KMS-11 (cell line): Measurements from ENCODE around the gene ADAP1.
"Not testable (repeated sequence)": the region's sequence is repeated elsewhere in the genome, so short reads cannot be mapped to it uniquely, and the experiment has no call there.

Experiments
- H2AFZ ChIP-seq: fragments of 200-600 bp; sonication (generic); 2 replicates; pipeline ENCODE4 v1.6.1; 2016; ENCODE audit warnings: antibody characterized with exemption, mixed run types, low read depth
- H3K27ac ChIP-seq: fragments of 200-600 bp; sonication (generic); 2 replicates; pipeline ENCODE4 v1.6.1; 2016; ENCODE audit warnings: mild to moderate bottlenecking, mixed run types
- H3K27me3 ChIP-seq: fragments of 200-600 bp; sonication (generic); 2 replicates; pipeline ENCODE4 v1.6.1; 2017; ENCODE audit warnings: mild to moderate bottlenecking, low read depth, mixed run types, moderate library complexity; ENCODE audit not compliant: insufficient read depth
- H3K36me3 ChIP-seq: fragments of 200-600 bp; sonication (generic); 2 replicates; pipeline ENCODE4 v1.6.1; 2017; ENCODE audit warnings: mild to moderate bottlenecking, mixed run types; ENCODE audit not compliant: insufficient read depth
- H3K4me1 ChIP-seq: fragments of 200-600 bp; sonication (generic); 2 replicates; pipeline ENCODE4 v1.6.1; 2016; ENCODE audit warnings: mild to moderate bottlenecking, low read depth, mixed run types; ENCODE audit not compliant: poor library complexity, severe bottlenecking
- H3K4me2 ChIP-seq: fragments of 200-600 bp; sonication (generic); 2 replicates; pipeline ENCODE4 v1.7.0; 2016; ENCODE audit warnings: mild to moderate bottlenecking, mixed run types
- H3K4me3 ChIP-seq: fragments of 200-600 bp; sonication (generic); IDR thresholded peaks from 2 replicates; pipeline ENCODE4 v1.6.1; 2017; ENCODE audit warnings: low read depth, low read length, mixed read lengths; ENCODE audit not compliant: insufficient read depth
- H3K79me2 ChIP-seq: fragments of 200-600 bp; sonication (generic); 2 replicates; pipeline ENCODE4 v1.6.1; 2016; ENCODE audit warnings: low read depth, mixed run types; ENCODE audit not compliant: insufficient read depth
- H3K9ac ChIP-seq: fragments of 200-600 bp; sonication (generic); 2 replicates; pipeline ENCODE4 v1.6.1; 2016; ENCODE audit warnings: mild to moderate bottlenecking, mixed run types
- H4K20me1 ChIP-seq: fragments of 200-600 bp; sonication (generic); 2 replicates; pipeline ENCODE4 v1.6.1; 2016; ENCODE audit warnings: mild to moderate bottlenecking, mixed run types; ENCODE audit not compliant: insufficient read depth
- CTCF ChIP-seq: fragments of 200-600 bp; sonication (generic); conservative IDR thresholded peaks from 2 replicates; pipeline ENCODE4 v1.6.1; 2017; ENCODE audit warnings: low read depth, mild to moderate bottlenecking, antibody characterized with exemption, low read length, moderate library complexity, mixed read lengths

Gene ADAP1

GRCh38 chr7:946256-946996 lies 8.1 kb downstream of the ADAP1 start:
- Histone ChIP-seq H3K9ac (no peak overlapping the region), H3K4me2 (no peak overlapping the region), H3K27ac (no peak overlapping the region), H3K79me2 (no peaks in the 10 kb centered on the region), H2AFZ (no peak overlapping the region), H3K4me3 (no peak overlapping the region), H3K27me3 (peaks cover 15% of the 10 kb centered on the region), H4K20me1 (no peaks in the 10 kb centered on the region), H3K4me1 (peaks cover 19% of the 10 kb centered on the region), H3K36me3 (no peaks in the 10 kb centered on the region)
- no peak for TF ChIP-seq CTCF

GRCh38 chr7:945556-946255 lies 8.8 kb downstream of the ADAP1 start:
- Histone ChIP-seq H4K20me1 (no peaks in the 10 kb centered on the region), H3K27ac (no peak overlapping the region), H3K9ac (no peak overlapping the region), H3K27me3 (peaks cover 22% of the 10 kb centered on the region), H3K36me3 (no peaks in the 10 kb centered on the region), H3K79me2 (no peaks in the 10 kb centered on the region), H3K4me1 (peaks cover 16% of the 10 kb centered on the region), H3K4me3 (no peak overlapping the region), H3K4me2 (no peak overlapping the region), H2AFZ (no peak overlapping the region)
- TF ChIP-seq CTCF: no peak

- no peak for TF ChIP-seq CTCF
- H3K27me3 ChIP-seq: peaks cover 28% of the 10 kb centered on the region
- H3K36me3 ChIP-seq: no peaks in the 10 kb centered on the region
- H3K27ac ChIP-seq: no peak overlapping the region
- H2AFZ ChIP-seq: no peak overlapping the region
- no peak overlapping the region for H3K4me3 ChIP-seq
- H3K4me2 ChIP-seq: no peak overlapping the region
- H4K20me1 ChIP-seq: no peaks in the 10 kb centered on the region
- peaks cover 11% of the 10 kb centered on the region for H3K4me1 ChIP-seq
- no peaks in the 10 kb centered on the region for H3K79me2 ChIP-seq
- no peak overlapping the region for H3K9ac ChIP-seq
These were observed 9.3 kb downstream of the ADAP1 start for GRCh38 chr7:945147-945555.

- Histone ChIP-seq H3K4me1 (peaks cover 7% of the 10 kb centered on the region), H2AFZ (no peak overlapping the region), H3K27ac (no peak overlapping the region), H3K36me3 (no peaks in the 10 kb centered on the region), H3K27me3 (peaks cover 32% of the 10 kb centered on the region), H3K79me2 (no peaks in the 10 kb centered on the region), H4K20me1 (no peaks in the 10 kb centered on the region), H3K4me2 (no peak overlapping the region), H3K4me3 (no peak overlapping the region), H3K9ac (no peak overlapping the region)
- TF ChIP-seq CTCF: no peak
These were observed 9.7 kb downstream of the ADAP1 start for GRCh38 chr7:944744-945143.

- H3K4me3 ChIP-seq, H3K4me1 ChIP-seq, H3K79me2 ChIP-seq, H4K20me1 ChIP-seq, H3K9ac ChIP-seq, H2AFZ ChIP-seq, H3K4me2 ChIP-seq, H3K36me3 ChIP-seq, H3K27ac ChIP-seq: not testable (repeated sequence)
- H3K27me3 ChIP-seq: peaks cover 35% of the 10 kb centered on the region
These were observed 10.7 kb downstream of the ADAP1 start for GRCh38 chr7:943793-944192.
